Activated naive CD4-positive, alpha-beta T cell treated with anti-CD3 and anti-CD28 coated beads, Interleukin-2, amount 50 U/mL, for 24 hours (primary cell): ENCODE data around the gene PARP16.

Experiments
- H3K27ac Mint-ChIP-seq: one replicate; pipeline ENCODE4 v1.8.0; 2021; ENCODE audit warnings: mild to moderate bottlenecking, mixed read lengths
- H3K27me3 Mint-ChIP-seq: one replicate; pipeline ENCODE4 v1.8.0; 2021; ENCODE audit warnings: mixed read lengths
- H3K36me3 Mint-ChIP-seq: one replicate; pipeline ENCODE4 v1.8.0; 2021; ENCODE audit warnings: mixed read lengths
- H3K4me1 Mint-ChIP-seq: one replicate; pipeline ENCODE4 v1.8.0; 2021; ENCODE audit warnings: mixed read lengths
- H3K4me3 Mint-ChIP-seq: one replicate; pipeline ENCODE4 v1.8.0; 2021; ENCODE audit warnings: mild to moderate bottlenecking, mixed read lengths
- H3K9me3 Mint-ChIP-seq: one replicate; pipeline ENCODE4 v1.8.0; 2021; ENCODE audit warnings: mixed read lengths

Gene PARP16

DNA sequence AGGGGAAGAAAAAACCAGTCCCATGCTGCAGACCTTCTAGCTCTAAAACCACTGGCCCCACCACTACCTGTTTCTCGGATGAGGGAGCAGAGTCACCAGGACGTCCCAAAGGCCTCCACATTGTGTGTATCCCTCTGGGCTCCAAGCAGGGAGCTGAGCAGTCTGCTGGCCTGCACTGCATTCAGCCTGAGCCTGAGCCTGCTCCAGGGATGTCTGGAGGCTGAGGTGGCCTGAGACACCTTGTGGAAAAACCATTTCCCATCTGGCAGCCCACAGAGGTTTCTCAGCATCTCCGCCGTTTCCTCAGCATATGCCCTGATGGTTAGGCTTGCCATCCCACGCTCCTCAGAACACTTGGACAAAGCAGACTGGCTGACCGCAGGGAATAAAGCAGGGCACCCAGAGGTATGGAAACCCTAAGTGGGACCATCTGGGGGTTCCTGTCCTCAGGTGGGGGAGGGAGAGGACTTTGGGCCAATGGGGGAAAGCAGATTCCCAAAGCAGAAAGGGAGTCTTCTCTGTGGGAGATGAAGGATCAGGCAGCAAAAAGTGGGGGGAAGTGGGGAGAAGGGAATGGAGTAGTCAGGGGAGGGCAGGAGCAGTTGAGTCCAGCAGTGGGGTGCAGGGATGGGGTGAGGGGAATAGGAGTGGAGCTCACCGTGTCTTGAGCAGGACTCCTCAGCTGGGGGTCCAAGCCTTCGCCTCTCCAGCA is 75.8 kb downstream of the PARP16 start, which contains the start of gene CILP:
TSS of gene CILP (minus strand) at position 704 of the 712 bp plus-strand sequence. CDS start 1,718 bp downstream, outside the sequence.
- Mint-ChIP-seq H3K36me3 (no peaks in the 10 kb centered on the region), H3K27me3 (no peaks in the 10 kb centered on the region), H3K9me3 (no peaks in the 10 kb centered on the region), H3K27ac (no peak within 1 kb of the TSS), H3K4me1 (peaks cover 5% of the 10 kb centered on the region), H3K4me3 (no peak within 1 kb of the TSS)

DNA sequence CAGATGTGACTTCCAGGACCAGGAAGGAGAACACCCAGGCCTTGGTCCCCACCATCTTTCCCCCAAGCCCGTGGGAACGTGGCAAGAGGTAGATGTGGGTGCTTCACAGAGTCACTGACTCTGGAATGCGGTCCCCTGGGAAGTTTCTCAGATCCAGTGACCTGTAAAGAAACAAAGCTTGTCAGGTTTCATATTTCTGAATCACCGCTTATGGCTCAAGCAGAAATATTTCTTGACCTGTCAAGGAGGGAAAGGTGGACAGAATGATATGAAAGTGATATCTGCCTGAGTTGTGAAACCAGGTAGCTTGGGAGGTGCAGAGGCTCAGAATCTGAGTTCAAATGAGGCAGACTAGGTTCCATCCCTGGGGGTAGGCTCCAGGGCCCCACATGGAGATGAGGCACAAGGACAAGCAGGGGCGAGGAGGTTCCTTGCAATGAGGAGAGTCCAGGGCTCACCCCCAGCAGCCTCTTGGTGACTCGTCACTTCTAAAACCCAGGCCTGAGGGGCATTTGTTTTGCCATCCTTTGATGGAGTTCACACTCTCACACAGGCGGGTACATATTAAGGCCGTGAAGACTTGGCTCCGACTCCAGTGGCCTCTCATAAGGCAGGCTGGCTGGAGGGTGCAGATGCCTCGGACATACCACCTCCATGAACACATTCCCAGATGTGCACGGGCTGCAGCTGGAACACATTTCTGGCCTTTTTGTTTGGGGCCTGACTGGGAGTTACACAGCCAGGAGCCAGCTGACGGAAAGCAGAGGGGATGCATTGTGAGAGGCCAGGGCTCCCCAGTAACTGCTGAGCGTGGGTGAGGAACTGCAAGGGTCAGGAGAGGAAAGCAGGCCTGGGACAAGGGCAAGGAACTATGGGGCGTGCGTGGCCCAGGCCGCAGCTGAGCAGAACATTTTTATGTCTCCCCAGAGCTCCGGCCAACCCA is 76.7 kb downstream of the PARP16 start:
- no peaks in the 10 kb centered on the region for H3K9me3 Mint-ChIP-seq
- no peak overlapping the region for H3K4me3 Mint-ChIP-seq
- H3K4me1 Mint-ChIP-seq: peaks cover 5% of the 10 kb centered on the region
- H3K27me3 Mint-ChIP-seq: no peaks in the 10 kb centered on the region
- H3K36me3 Mint-ChIP-seq: no peaks in the 10 kb centered on the region
- H3K27ac Mint-ChIP-seq: no peak overlapping the region

DNA sequence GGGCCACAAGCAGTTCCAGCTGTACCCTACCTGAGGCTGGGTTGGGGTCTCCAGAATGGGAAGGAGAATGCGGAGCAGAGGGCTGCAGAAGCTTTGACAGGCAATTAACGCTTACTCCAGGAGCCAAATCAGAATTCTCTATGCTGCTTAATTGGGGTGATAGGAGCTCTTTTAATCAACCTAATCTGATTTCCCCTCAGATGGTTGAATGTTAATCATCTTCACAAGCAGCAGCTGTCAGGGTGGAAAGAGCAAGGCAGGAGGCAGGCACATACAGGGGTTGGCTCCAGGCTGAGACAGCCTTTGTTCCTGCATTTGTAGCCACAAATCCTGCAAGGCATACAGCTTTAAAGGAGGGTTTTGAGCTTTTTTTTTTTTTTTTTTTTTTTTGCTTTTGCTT is 78.0 kb downstream of the PARP16 start:
- Mint-ChIP-seq H3K27ac (no peak overlapping the region), H3K9me3 (no peaks in the 10 kb centered on the region), H3K36me3 (no peaks in the 10 kb centered on the region), H3K27me3 (no peaks in the 10 kb centered on the region), H3K4me1 (peaks cover 5% of the 10 kb centered on the region), H3K4me3 (no peak overlapping the region)
